CD4-positive, alpha-beta T cell (primary cell): ENCODE results near the gene ANTXR1. TPM values are rescaled to one million over a fixed set of nuclear protein-coding genes. Genes with fewer than 3 reads are reported as not detected.

Experiments
- ATAC-seq: fragments of 200-7000 bp; cut with Tn5 transposase; one replicate; pipeline ENCODE4 v1.10.0; 2022; ENCODE audit warnings: mild to moderate bottlenecking; ENCODE audit not compliant: poor library complexity
- CTCF ChIA-PET: fragments of 350-600 bp; sonication (Branson Sonifier 250); formaldehyde crosslinking; loops from one replicate; lab custom pipeline; 2021; ENCODE audit warnings: antibody characterized with exemption, inconsistent platforms; lab: Charles Lee
- POLR2A ChIA-PET: fragments of 350-600 bp; sonication (Branson Sonifier 250); formaldehyde crosslinking; loops from one replicate; lab custom pipeline; 2021; ENCODE audit warnings: antibody characterized with exemption, inconsistent platforms; lab: Charles Lee
- DNase-seq, 14 experiments: peaks; one replicate each; pipeline ENCODE4 v3.0.0-alpha.2; 2013 to 2020; ENCODE audit warnings: mixed read lengths in 2 of 14
- H3K27ac ChIP-seq, 2 donors: one replicate each; pipeline versions ENCODE4 v1.5.1 to v1.7.0; 2013; ENCODE audit warnings: low read length in 2 of 2, low read depth in 1 of 2, mild to moderate bottlenecking in 1 of 2
- H3K27me3 ChIP-seq, 2 experiments: 1 replicate in 1 of 2; 2 replicates in 1 of 2; pipeline versions ENCODE4 v1.6.1 to v1.7.0; 2013; ENCODE audit warnings: low read length in 2 of 2, control low read depth in 1 of 2, mild to moderate bottlenecking in 1 of 2, moderate library complexity in 1 of 2; ENCODE audit not compliant: insufficient read depth in 2 of 2, control insufficient read depth in 1 of 2
- H3K36me3 ChIP-seq: one replicate; pipeline ENCODE4 v1.6.1; 2013; ENCODE audit warnings: low read length, control low read depth; ENCODE audit not compliant: insufficient read depth
- H3K4me1 ChIP-seq: one replicate; pipeline ENCODE4 v1.6.1; 2013; ENCODE audit warnings: low read length, control low read depth; ENCODE audit not compliant: insufficient read depth
- H3K4me3 ChIP-seq: one replicate; pipeline ENCODE4 v1.5.1; 2013; ENCODE audit warnings: mild to moderate bottlenecking, low read length, moderate library complexity
- H3K9me3 ChIP-seq, 2 experiments: 1 replicate in 1 of 2; 2 replicates in 1 of 2; pipeline versions ENCODE4 v1.6.1 to v1.7.0; 2013; ENCODE audit warnings: low read length in 2 of 2, mild to moderate bottlenecking in 2 of 2, control low read depth in 1 of 2, moderate library complexity in 1 of 2; ENCODE audit not compliant: control insufficient read depth in 1 of 2, insufficient read depth in 1 of 2
- H3K27ac Mint-ChIP-seq: one replicate; pipeline ENCODE4 v1.8.0; 2020; ENCODE audit warnings: mixed read lengths
- H3K27me3 Mint-ChIP-seq: one replicate; pipeline ENCODE4 v1.8.0; 2021; ENCODE audit warnings: mixed read lengths
- H3K36me3 Mint-ChIP-seq: one replicate; pipeline ENCODE4 v1.8.0; 2021; ENCODE audit warnings: low read depth, mixed read lengths
- H3K4me1 Mint-ChIP-seq: one replicate; pipeline ENCODE4 v1.8.0; 2021; ENCODE audit warnings: low read depth, mixed read lengths
- H3K4me3 Mint-ChIP-seq: one replicate; pipeline ENCODE4 v1.8.0; 2020; ENCODE audit warnings: mild to moderate bottlenecking, mixed read lengths
- H3K9me3 Mint-ChIP-seq: one replicate; pipeline ENCODE4 v1.8.0; 2020; ENCODE audit warnings: mixed read lengths
- CTCF ChIP-seq: fragments of 200-600 bp; IDR thresholded peaks from one replicate; pipeline ENCODE4 v1.8.0; 2022; ENCODE audit warnings: antibody characterized with exemption, mild to moderate bottlenecking
- intact Hi-C, 2 experiments: fragments of 100-400 bp; cut with DNase I in 1 of 2; cut with micrococcal nuclease in 1 of 2; formaldehyde crosslinking; loops; one replicate each; pipeline versions ENCODE4 v1.15.1 to v1.9.0; 2023 to 2025; cut with DNase I, micrococcal nuclease
- total RNA-seq, 174 experiments: library from RNA in 2 of 174; stranded (reverse) in 2 of 174; gene quantifications; one replicate each; pipeline ENCODE4 v1.2.3 and lab custom pipeline; 2021 to 2026

ANTXR1 gene
- total RNA-seq, 2 experiments from 2014 or later = not detected

- ATAC-seq = no peak
- no peaks in the 10 kb centered on the region for H3K36me3 ChIP-seq
- H3K27me3 Mint-ChIP-seq = peaks cover 28% of the 10 kb centered on the region
- no peaks in the 10 kb centered on the region for H3K9me3 ChIP-seq
- no peaks in the 10 kb centered on the region for H3K4me1 ChIP-seq
- no peak for TF ChIP-seq CTCF
- H3K4me3 ChIP-seq = no peak overlapping the region
- H3K9me3 Mint-ChIP-seq = peaks cover 4% of the 10 kb centered on the region
- no peak overlapping the region for H3K27ac ChIP-seq
- H3K27me3 ChIP-seq = peaks cover 2 to 5% of the 10 kb centered on the region in 2 experiments
- H3K27ac Mint-ChIP-seq = no peak overlapping the region
- POLR2A ChIA-PET = interaction anchor here (0.6 kb wide), 1 partner anchor 437 kb away, joined by 3 read pairs; no protein-coding TSS in a partner anchor
- no peak overlapping the region for H3K4me3 Mint-ChIP-seq
- CTCF ChIA-PET = no interaction called here
- no peaks in the 10 kb centered on the region for H3K4me1 Mint-ChIP-seq
- H3K36me3 Mint-ChIP-seq = no peaks in the 10 kb centered on the region
- intact Hi-C loops = no loop called here
- no peak for DNase-seq
Observed at GRCh38 chr2:68995916-68996315, 17.1 kb upstream of the ANTXR1 start.

DNA sequence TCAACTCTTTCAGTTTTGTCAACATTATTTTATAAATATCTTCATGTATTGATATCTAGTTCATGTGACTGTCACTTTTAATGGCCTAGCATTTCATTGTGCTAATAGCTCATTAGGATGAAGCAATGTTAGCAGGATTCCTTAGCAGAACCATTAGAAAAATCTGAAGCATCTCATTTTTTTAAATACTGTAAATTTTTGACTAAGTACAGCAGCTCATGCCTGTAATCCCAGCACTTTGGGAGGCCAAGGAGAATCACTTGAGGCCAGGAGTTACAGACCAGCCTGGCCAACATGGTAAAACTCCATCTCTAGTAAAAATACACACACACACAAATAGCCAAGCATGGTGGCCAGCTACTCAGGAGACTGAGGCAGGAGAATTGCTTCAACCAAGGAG, 15.6 kb upstream of the ANTXR1 start:
- Mint-ChIP-seq H3K4me3 (no peak overlapping the region), H3K9me3 (peaks cover 11% of the 10 kb centered on the region), H3K36me3 (no peaks in the 10 kb centered on the region), H3K27ac (no peak overlapping the region), H3K27me3 (peaks cover 42% of the 10 kb centered on the region), H3K4me1 (no peaks in the 10 kb centered on the region)
- ATAC-seq = no peak
- intact Hi-C loops = no loop called here
- peaks cover 2 to 5% of the 10 kb centered on the region in 2 experiments for H3K27me3 ChIP-seq
- POLR2A ChIA-PET = no interaction called here
- H3K4me3 ChIP-seq = no peak overlapping the region
- no peak for TF ChIP-seq CTCF
- H3K27ac ChIP-seq = no peak overlapping the region
- no peaks in the 10 kb centered on the region for H3K4me1 ChIP-seq
- no peaks in the 10 kb centered on the region for H3K36me3 ChIP-seq
- CTCF ChIA-PET = no interaction called here
- H3K9me3 ChIP-seq = no peaks in the 10 kb centered on the region
- DNase-seq = no peak

GRCh38 chr2:69001879-69002278, 11.1 kb upstream of the ANTXR1 start:
- H3K27ac Mint-ChIP-seq = no peak overlapping the region
- no peak for ATAC-seq
- ChIA-PET POLR2A (interaction anchor here (0.6 kb wide), 1 partner anchor 43 kb away, joined by 3 read pairs; no protein-coding TSS in a partner anchor), CTCF (no interaction called here)
- intact Hi-C loops = no loop called here
- H3K9me3 Mint-ChIP-seq = peaks cover 19% of the 10 kb centered on the region
- H3K4me3 Mint-ChIP-seq = no peak overlapping the region
- Histone ChIP-seq H3K36me3 (no peaks in the 10 kb centered on the region), H3K9me3 (no peaks in the 10 kb centered on the region), H3K4me1 (no peaks in the 10 kb centered on the region), H3K4me3 (no peak overlapping the region), H3K27ac (no peak overlapping the region), H3K27me3 (peaks cover 0 to 7% of the 10 kb centered on the region in 2 experiments)
- DNase-seq = no peak
- no peak for TF ChIP-seq CTCF
- H3K4me1 Mint-ChIP-seq = no peaks in the 10 kb centered on the region
- no peaks in the 10 kb centered on the region for H3K36me3 Mint-ChIP-seq
- peaks cover 63% of the 10 kb centered on the region for H3K27me3 Mint-ChIP-seq
